Esophagus muscularis mucosa (tissue), 3 donors: ENCODE data around the gene SENP3.
A peak's percentile ranks its signal among the peaks of the same experiment; 100 is the strongest.

Source experiments
- CTCF ChIP-seq, 3 experiments: fragments of 200-600 bp in 2 of 3; fragments of 450-650 bp in 1 of 3; sonication (generic) in 2 of 3; IDR thresholded peaks; one replicate each; pipeline ENCODE4 v1.5.1; 2017 to 2019; ENCODE audit warnings: antibody characterized with exemption in 3 of 3, mild to moderate bottlenecking in 2 of 3, moderate library complexity in 1 of 3
- POLR2A ChIP-seq: fragments of 450-650 bp; IDR thresholded peaks from one replicate; pipeline ENCODE4 v1.6.1; 2017; ENCODE audit warnings: antibody characterized with exemption, moderate library complexity, mild to moderate bottlenecking, low read depth
- POLR2AphosphoS5 ChIP-seq, 2 donors: sonication (generic); formaldehyde crosslinking; IDR thresholded peaks; one replicate each; pipeline ENCODE4 v1.6.1; 2017; ENCODE audit warnings: antibody characterized with exemption in 2 of 2

- TF ChIP-seq CTCF (IDR thresholded peaks at IDR 0.05) = no peak
- TF ChIP-seq POLR2A = no peak
- TF ChIP-seq POLR2AphosphoS5 (IDR thresholded peaks at IDR 0.05) = peak; percentile 86 to 90
These were observed 3.8 kb upstream of the SENP3 start for GRCh38 chr17:7557775-7558543.
